ENCODE data around the gene NANOG. TPM values are rescaled to one million over a fixed set of nuclear protein-coding genes. Genes with fewer than 3 reads are reported as not detected.
"Not testable (repeated sequence)": the region's sequence is repeated elsewhere in the genome, so short reads cannot be mapped to it uniquely, and the experiment has no call there.

The NANOG gene
- total and polyA plus RNA-seq, 2 experiments from 2014 or later = 48.5 to 134 TPM

DNA sequence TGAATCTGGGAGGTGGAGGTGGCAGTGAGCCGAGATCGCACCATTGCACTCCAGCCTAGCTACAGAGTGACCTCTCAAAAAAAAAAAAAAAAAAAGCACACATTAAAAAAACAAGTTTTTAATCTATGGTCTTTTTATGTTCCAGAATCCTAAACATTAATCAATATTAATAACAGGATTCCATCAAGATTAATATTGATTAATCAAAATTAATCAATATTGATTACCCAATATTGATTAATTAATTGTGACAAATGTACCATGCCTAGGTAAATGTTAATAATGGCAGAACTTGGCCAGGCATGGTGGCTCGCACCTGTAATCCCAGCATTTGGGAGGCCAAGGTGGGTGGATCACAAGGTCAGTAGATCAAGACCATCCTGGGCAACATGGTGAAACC lies 7.9 kb upstream of the NANOG start (continued):
- TF ChIP-seq, protein P1, sequence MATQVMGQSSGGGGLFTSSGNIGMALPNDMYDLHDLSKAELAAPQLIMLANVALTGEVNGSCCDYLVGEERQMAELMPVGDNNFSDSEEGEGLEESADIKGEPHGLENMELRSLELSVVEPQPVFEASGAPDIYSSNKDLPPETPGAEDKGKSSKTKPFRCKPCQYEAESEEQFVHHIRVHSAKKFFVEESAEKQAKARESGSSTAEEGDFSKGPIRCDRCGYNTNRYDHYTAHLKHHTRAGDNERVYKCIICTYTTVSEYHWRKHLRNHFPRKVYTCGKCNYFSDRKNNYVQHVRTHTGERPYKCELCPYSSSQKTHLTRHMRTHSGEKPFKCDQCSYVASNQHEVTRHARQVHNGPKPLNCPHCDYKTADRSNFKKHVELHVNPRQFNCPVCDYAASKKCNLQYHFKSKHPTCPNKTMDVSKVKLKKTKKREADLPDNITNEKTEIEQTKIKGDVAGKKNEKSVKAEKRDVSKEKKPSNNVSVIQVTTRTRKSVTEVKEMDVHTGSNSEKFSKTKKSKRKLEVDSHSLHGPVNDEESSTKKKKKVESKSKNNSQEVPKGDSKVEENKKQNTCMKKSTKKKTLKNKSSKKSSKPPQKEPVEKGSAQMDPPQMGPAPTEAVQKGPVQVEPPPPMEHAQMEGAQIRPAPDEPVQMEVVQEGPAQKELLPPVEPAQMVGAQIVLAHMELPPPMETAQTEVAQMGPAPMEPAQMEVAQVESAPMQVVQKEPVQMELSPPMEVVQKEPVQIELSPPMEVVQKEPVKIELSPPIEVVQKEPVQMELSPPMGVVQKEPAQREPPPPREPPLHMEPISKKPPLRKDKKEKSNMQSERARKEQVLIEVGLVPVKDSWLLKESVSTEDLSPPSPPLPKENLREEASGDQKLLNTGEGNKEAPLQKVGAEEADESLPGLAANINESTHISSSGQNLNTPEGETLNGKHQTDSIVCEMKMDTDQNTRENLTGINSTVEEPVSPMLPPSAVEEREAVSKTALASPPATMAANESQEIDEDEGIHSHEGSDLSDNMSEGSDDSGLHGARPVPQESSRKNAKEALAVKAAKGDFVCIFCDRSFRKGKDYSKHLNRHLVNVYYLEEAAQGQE (IDR thresholded peaks at IDR 0.05; ENCODE audit: unreplicated experiment) = no peak
- TF ChIP-seq NANOG (IDR thresholded peaks at IDR 0.05; ENCODE audit: borderline replicate concordance) = no peak

DNA sequence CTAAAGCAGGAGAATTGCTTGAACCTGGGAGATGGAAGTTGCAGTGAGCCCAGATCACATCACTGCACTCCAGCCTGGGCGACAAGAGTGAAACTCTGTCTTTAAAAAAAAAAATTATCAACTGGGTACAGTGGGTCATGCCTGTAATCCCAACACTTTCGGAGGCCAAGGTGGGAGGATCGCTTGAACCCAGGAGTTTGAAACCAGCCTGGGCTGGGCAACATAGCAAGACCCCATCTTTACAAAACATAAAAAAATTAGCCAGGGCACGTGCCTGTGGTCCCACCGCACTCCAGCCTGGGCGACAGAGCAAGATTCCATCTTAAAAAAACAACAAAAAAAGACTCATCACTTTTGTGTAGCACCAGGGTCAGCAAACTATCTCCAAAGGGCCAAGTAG lies 7.1 kb upstream of the NANOG start:
- no peak overlapping the region for H3K27ac Mint-ChIP-seq
- H4K20me1 ChIP-seq (replicated peaks; ENCODE audit: insufficient read depth) = no peaks in the 10 kb centered on the region
- no peak for ATAC-seq

DNA sequence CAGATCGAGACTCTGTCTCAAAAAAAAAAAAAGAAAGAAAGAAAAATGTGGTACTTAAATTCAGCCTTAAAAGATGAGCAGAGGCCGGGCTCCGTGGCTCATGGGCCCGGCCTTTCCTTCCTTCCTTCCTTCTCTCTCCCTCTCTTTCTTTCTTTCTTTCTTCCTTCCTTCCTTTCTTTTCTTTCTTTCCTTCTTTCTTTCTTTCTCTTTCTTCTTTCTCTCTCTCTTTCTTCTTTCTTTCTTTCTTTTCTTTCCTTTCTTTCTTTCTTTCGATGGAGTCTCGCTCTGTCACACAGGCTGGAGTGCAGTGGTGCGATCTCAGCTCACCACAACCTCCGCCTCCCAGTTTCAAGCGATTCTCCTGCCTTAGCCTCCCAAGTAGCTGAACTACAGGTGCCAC lies 5.8 kb upstream of the NANOG start:
- H3K4me3 ChIP-seq; H3K27ac ChIP-seq (ENCODE audit: low read depth); H3K27me3 Mint-ChIP-seq (ENCODE audit: insufficient read depth, low read depth, poor library complexity); H3K27me3 ChIP-seq (ENCODE audit: insufficient read depth); H3K4me2 ChIP-seq; H2AFZ ChIP-seq; H3K36me3 Mint-ChIP-seq (ENCODE audit: low read depth); H4K20me1 ChIP-seq (replicated peaks; ENCODE audit: insufficient read depth); H3K9me2 ChIP-seq (ENCODE audit: insufficient read depth); H3K4me3 Mint-ChIP-seq; H3K36me3 ChIP-seq (ENCODE audit: insufficient read depth); H3K9me3 Mint-ChIP-seq; H3F3A ChIP-seq (replicated peaks; ENCODE audit: low read depth); ATAC-seq; H3K79me2 ChIP-seq (replicated peaks; ENCODE audit: insufficient read depth); DNase-seq (ENCODE audit: low spot score); H3K27ac Mint-ChIP-seq: not testable (repeated sequence)
- H3K4me1 ChIP-seq (ENCODE audit: insufficient read depth) = peaks cover 32% of the 10 kb centered on the region
- H3K4me1 Mint-ChIP-seq = peaks cover 34% of the 10 kb centered on the region

More for the DNA sequence above, 7.1 kb upstream of the NANOG start:
- no peak overlapping the region for H3K4me3 Mint-ChIP-seq
- Histone ChIP-seq H3K27ac (ENCODE audit: low read depth) (no peak overlapping the region), H3K4me2 (no peak overlapping the region), H3K27me3 (ENCODE audit: insufficient read depth) (no peaks in the 10 kb centered on the region), H3K36me3 (ENCODE audit: insufficient read depth) (no peaks in the 10 kb centered on the region), H3K4me1 (ENCODE audit: insufficient read depth) (peaks cover 21% of the 10 kb centered on the region), H3F3A (replicated peaks; ENCODE audit: low read depth) (peaks cover 2% of the 10 kb centered on the region; the same call in 1 of the 2 replicates), H3K79me2 (replicated peaks; ENCODE audit: insufficient read depth) (no peaks in the 10 kb centered on the region), H2AFZ (no peak overlapping the region), H3K4me3 (no peak overlapping the region), H3K9me2 (ENCODE audit: insufficient read depth) (no peaks in the 10 kb centered on the region)
- peaks cover 4% of the 10 kb centered on the region for H3K27me3 Mint-ChIP-seq (ENCODE audit: insufficient read depth, low read depth, poor library complexity)
- TF ChIP-seq, protein P2, sequence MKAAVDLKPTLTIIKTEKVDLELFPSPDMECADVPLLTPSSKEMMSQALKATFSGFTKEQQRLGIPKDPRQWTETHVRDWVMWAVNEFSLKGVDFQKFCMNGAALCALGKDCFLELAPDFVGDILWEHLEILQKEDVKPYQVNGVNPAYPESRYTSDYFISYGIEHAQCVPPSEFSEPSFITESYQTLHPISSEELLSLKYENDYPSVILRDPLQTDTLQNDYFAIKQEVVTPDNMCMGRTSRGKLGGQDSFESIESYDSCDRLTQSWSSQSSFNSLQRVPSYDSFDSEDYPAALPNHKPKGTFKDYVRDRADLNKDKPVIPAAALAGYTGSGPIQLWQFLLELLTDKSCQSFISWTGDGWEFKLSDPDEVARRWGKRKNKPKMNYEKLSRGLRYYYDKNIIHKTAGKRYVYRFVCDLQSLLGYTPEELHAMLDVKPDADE (IDR thresholded peaks at IDR 0.05) = no peak
- no peak for TF ChIP-seq JUNB (IDR thresholded peaks at IDR 0.05; ENCODE audit: unreplicated experiment)
- no peaks in the 10 kb centered on the region for H3K9me3 Mint-ChIP-seq
- no peak for DNase-seq (ENCODE audit: low spot score)
- H3K4me1 Mint-ChIP-seq = peaks cover 20% of the 10 kb centered on the region
- no peaks in the 10 kb centered on the region for H3K36me3 Mint-ChIP-seq (ENCODE audit: low read depth)

Measured in GM23338 (cell line).